ENCODE data around the gene MRPL20.

The MRPL20 gene

DNA sequence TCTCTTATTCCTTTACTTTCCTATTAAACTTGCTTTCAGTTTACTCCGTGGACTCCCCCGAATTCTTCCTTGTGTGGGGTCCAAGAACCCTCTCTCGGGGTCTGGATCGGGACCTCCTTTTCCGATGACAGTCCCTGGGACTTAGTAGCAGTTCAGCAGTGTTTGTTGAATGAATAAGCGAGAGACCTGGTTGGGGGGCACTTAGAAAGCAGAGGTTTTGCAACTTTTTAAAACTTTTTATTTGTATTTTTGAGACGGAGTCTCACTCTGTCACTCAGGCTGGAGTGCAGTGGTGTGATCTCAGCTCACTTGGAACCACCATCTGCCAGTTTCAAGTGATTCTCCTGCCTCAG lies 16.1 kb upstream of the MRPL20 start:
- TF ChIP-seq EGR1 (IDR thresholded peaks at IDR 0.05) (no peak), RAD21 (IDR thresholded peaks at IDR 0.05; ENCODE audit: low read depth) (no peak), CEBPB (IDR thresholded peaks at IDR 0.05) (no peak), EP300 (IDR thresholded peaks at IDR 0.05; ENCODE audit: borderline replicate concordance) (no peak), CREB1 (IDR thresholded peaks at IDR 0.05; ENCODE audit: low read depth) (no peak), FOXM1 (IDR thresholded peaks at IDR 0.05; ENCODE audit: borderline replicate concordance, low read depth) (no peak), TEAD4 (IDR thresholded peaks at IDR 0.05) (no peak), TCF12 (IDR thresholded peaks at IDR 0.05; ENCODE audit: low read depth) (no peak), USF1 (IDR thresholded peaks at IDR 0.05) (no peak), YY1 (IDR thresholded peaks at IDR 0.05; ENCODE audit: low read depth) (no peak), ZBTB7A (IDR thresholded peaks at IDR 0.05; ENCODE audit: low read depth) (no peak), NFIC (IDR thresholded peaks at IDR 0.05) (no peak)
- TF ChIP-seq, protein P1, sequence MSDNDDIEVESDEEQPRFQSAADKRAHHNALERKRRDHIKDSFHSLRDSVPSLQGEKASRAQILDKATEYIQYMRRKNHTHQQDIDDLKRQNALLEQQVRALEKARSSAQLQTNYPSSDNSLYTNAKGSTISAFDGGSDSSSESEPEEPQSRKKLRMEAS (IDR thresholded peaks at IDR 0.05) = no peak

GRCh38 chr1:1422465-1423244 lies 15.6 kb upstream of the MRPL20 start:
- 0 out of 2 replicates have a peak, but pooled peaks have one; percentile 65 for TF ChIP-seq YY1 (IDR thresholded peaks at IDR 0.05; ENCODE audit: low read depth)
- 0 out of 2 replicates have a peak, but pooled peaks have one; percentile 39 for TF ChIP-seq ZBTB7A (IDR thresholded peaks at IDR 0.05; ENCODE audit: low read depth)
- no peak for TF ChIP-seq CREB1 (IDR thresholded peaks at IDR 0.05; ENCODE audit: low read depth)
- peak; percentile 74 for TF ChIP-seq TEAD4 (IDR thresholded peaks at IDR 0.05)

DNA sequence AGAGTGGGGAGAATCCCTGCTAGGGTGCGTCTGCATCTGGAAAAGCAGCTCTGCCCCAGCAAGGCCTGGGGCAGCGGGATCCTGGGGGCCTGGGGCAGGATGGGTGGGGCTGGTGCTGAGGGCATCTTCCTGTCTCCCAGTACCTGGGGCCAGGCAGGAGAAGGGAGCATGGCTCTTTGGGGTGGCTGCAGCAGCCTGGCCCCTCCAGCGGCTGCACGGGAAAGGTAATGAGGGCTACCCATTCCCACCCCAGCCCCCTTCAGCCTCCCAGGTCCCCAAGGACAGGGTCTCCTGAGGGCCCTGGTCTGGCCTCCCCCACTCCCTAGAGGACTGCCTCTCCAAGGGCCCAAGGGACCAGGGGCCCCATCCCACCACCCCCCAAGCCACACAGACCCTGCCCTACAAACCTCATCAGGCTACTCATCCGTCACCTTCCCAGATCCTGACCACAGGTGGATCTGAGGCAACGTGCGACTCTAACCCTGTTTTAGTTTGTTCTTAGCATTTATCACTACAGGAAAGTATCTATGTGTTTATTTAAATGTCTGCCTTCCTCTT lies 14.9 kb upstream of the MRPL20 start:
- TF ChIP-seq, protein P2, sequence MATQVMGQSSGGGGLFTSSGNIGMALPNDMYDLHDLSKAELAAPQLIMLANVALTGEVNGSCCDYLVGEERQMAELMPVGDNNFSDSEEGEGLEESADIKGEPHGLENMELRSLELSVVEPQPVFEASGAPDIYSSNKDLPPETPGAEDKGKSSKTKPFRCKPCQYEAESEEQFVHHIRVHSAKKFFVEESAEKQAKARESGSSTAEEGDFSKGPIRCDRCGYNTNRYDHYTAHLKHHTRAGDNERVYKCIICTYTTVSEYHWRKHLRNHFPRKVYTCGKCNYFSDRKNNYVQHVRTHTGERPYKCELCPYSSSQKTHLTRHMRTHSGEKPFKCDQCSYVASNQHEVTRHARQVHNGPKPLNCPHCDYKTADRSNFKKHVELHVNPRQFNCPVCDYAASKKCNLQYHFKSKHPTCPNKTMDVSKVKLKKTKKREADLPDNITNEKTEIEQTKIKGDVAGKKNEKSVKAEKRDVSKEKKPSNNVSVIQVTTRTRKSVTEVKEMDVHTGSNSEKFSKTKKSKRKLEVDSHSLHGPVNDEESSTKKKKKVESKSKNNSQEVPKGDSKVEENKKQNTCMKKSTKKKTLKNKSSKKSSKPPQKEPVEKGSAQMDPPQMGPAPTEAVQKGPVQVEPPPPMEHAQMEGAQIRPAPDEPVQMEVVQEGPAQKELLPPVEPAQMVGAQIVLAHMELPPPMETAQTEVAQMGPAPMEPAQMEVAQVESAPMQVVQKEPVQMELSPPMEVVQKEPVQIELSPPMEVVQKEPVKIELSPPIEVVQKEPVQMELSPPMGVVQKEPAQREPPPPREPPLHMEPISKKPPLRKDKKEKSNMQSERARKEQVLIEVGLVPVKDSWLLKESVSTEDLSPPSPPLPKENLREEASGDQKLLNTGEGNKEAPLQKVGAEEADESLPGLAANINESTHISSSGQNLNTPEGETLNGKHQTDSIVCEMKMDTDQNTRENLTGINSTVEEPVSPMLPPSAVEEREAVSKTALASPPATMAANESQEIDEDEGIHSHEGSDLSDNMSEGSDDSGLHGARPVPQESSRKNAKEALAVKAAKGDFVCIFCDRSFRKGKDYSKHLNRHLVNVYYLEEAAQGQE (IDR thresholded peaks at IDR 0.05; ENCODE audit: low read depth) = no peak
- TF ChIP-seq USF1 (IDR thresholded peaks at IDR 0.05) = no peak
- TF ChIP-seq EGR1 (IDR thresholded peaks at IDR 0.05) = no peak
- TF ChIP-seq NFIC (IDR thresholded peaks at IDR 0.05) = no peak
- TF ChIP-seq, protein P1 (IDR thresholded peaks at IDR 0.05) = no peak
- TF ChIP-seq TCF12 (IDR thresholded peaks at IDR 0.05; ENCODE audit: low read depth) = no peak
- no peak for TF ChIP-seq RAD21 (IDR thresholded peaks at IDR 0.05; ENCODE audit: low read depth)
- no peak for TF ChIP-seq ZBTB7A (IDR thresholded peaks at IDR 0.05; ENCODE audit: low read depth)
- no peak for TF ChIP-seq TEAD4 (IDR thresholded peaks at IDR 0.05)
- TF ChIP-seq CREB1 (IDR thresholded peaks at IDR 0.05; ENCODE audit: low read depth) = no peak
- no peak for TF ChIP-seq EP300 (IDR thresholded peaks at IDR 0.05; ENCODE audit: borderline replicate concordance)
- TF ChIP-seq FOXM1 (IDR thresholded peaks at IDR 0.05; ENCODE audit: borderline replicate concordance, low read depth) = no peak
- no peak for TF ChIP-seq CEBPB (IDR thresholded peaks at IDR 0.05)
- TF ChIP-seq TAF1 (IDR thresholded peaks at IDR 0.05; ENCODE audit: low read depth) = no peak
- no peak for TF ChIP-seq YY1 (IDR thresholded peaks at IDR 0.05; ENCODE audit: low read depth)

DNA sequence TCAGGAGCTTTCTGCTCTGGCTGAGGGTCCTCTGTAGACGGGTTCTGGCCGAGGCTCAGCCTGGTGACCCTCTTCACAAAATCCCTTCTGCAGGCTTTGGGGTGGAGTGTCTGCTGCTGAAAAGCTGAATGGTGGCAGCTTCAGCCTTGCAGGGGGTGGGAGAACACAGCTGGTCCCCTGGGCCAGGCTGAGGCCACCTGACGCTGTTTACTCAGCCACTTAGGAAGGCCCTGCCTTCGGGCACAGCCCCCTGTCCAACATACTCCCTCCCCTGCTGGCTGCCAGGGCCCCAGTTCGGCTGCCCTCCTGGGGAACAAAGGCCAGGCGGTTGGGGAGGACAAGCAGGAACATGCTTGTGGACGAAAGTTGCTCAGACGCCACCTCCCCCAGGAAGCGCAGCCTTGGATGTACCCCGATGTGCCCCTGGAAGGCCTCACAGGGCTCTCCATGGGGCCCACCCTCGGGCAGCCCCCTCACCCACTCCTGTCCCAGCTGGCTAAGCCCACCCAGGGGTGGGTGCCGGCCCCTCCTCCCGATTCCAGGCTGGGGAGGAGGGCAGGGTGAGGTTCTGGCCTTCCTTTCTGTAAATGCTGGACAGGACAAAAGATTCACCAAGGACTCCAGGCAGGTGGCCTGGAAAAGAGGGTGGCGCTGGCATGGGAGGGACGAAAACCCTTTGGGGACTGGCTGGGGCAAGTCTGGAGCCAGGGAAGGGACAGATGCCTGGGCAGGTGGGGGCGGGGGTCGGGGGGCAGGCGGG lies 14.2 kb upstream of the MRPL20 start, which contains the start of gene ANKRD65:
ANKRD65 (minus strand) TSS at position 130 of the 760 bp plus-strand sequence. CDS start 271 bp downstream, outside the sequence.
- TF ChIP-seq TCF12 (IDR thresholded peaks at IDR 0.05; ENCODE audit: low read depth) (no peak), EP300 (IDR thresholded peaks at IDR 0.05; ENCODE audit: borderline replicate concordance) (no peak), YY1 (IDR thresholded peaks at IDR 0.05; ENCODE audit: low read depth) (no peak), RAD21 (IDR thresholded peaks at IDR 0.05; ENCODE audit: low read depth) (no peak), USF1 (IDR thresholded peaks at IDR 0.05) (no peak), EGR1 (IDR thresholded peaks at IDR 0.05) (no peak), TAF1 (IDR thresholded peaks at IDR 0.05; ENCODE audit: low read depth) (no peak), CEBPB (IDR thresholded peaks at IDR 0.05) (no peak), FOXM1 (IDR thresholded peaks at IDR 0.05; ENCODE audit: borderline replicate concordance, low read depth) (no peak)

GRCh38 chr1:1420654-1421141 lies 13.6 kb upstream of the MRPL20 start:
- no peak for TF ChIP-seq TAF1 (IDR thresholded peaks at IDR 0.05; ENCODE audit: low read depth)
- TF ChIP-seq EP300 (IDR thresholded peaks at IDR 0.05; ENCODE audit: borderline replicate concordance) = no peak
- TF ChIP-seq, protein P1 (IDR thresholded peaks at IDR 0.05) = no peak
- TF ChIP-seq TEAD4 (IDR thresholded peaks at IDR 0.05) = no peak
- TF ChIP-seq, protein P2 (IDR thresholded peaks at IDR 0.05; ENCODE audit: low read depth) = no peak
- no peak for TF ChIP-seq NFIC (IDR thresholded peaks at IDR 0.05)
- TF ChIP-seq RAD21 (IDR thresholded peaks at IDR 0.05; ENCODE audit: low read depth) = no peak
- no peak for TF ChIP-seq CEBPB (IDR thresholded peaks at IDR 0.05)
- TF ChIP-seq YY1 (IDR thresholded peaks at IDR 0.05; ENCODE audit: low read depth) = no peak
- no peak for TF ChIP-seq EGR1 (IDR thresholded peaks at IDR 0.05)
- no peak for TF ChIP-seq TCF12 (IDR thresholded peaks at IDR 0.05; ENCODE audit: low read depth)
- no peak for TF ChIP-seq CREB1 (IDR thresholded peaks at IDR 0.05; ENCODE audit: low read depth)
- TF ChIP-seq FOXM1 (IDR thresholded peaks at IDR 0.05; ENCODE audit: borderline replicate concordance, low read depth) = no peak
- TF ChIP-seq USF1 (IDR thresholded peaks at IDR 0.05) = no peak

All from Ishikawa (cell line).